HG03139 (cell line): Measurements from ENCODE around the gene IMPG1.

ENCODE experiments used
- ATAC-seq: cut with Tn5 transposase; IDR thresholded peaks from one replicate; pipeline ENCODE4 v1.9.1; 2021; ENCODE audit not compliant: unreplicated experiment

The IMPG1 gene, protein sequence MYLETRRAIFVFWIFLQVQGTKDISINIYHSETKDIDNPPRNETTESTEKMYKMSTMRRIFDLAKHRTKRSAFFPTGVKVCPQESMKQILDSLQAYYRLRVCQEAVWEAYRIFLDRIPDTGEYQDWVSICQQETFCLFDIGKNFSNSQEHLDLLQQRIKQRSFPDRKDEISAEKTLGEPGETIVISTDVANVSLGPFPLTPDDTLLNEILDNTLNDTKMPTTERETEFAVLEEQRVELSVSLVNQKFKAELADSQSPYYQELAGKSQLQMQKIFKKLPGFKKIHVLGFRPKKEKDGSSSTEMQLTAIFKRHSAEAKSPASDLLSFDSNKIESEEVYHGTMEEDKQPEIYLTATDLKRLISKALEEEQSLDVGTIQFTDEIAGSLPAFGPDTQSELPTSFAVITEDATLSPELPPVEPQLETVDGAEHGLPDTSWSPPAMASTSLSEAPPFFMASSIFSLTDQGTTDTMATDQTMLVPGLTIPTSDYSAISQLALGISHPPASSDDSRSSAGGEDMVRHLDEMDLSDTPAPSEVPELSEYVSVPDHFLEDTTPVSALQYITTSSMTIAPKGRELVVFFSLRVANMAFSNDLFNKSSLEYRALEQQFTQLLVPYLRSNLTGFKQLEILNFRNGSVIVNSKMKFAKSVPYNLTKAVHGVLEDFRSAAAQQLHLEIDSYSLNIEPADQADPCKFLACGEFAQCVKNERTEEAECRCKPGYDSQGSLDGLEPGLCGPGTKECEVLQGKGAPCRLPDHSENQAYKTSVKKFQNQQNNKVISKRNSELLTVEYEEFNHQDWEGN

DNA sequence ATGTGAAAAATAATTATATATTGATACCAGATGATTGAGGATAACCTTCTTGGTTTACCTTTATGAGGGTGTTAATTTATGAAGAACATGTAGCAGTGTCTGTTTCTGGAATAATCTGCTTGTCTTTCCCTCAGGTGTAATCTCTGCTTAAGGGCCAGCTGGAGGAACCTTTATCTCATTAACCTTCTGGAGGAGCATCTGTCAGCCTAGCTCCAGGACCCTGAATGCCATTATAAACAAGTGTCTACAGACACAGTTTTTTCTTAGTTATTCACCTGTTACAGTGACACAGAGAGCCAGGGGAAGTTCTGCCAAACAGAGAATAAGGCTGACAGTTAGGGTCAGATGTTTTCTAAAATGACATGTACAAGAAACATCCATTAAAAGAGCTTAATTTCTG is at the start of gene IMPG1:
TSS of gene IMPG1 (minus strand) at position 101 of the 400 bp plus-strand sequence. CDS start 174 bp downstream, outside the sequence.
- ATAC-seq, result no peak

DNA sequence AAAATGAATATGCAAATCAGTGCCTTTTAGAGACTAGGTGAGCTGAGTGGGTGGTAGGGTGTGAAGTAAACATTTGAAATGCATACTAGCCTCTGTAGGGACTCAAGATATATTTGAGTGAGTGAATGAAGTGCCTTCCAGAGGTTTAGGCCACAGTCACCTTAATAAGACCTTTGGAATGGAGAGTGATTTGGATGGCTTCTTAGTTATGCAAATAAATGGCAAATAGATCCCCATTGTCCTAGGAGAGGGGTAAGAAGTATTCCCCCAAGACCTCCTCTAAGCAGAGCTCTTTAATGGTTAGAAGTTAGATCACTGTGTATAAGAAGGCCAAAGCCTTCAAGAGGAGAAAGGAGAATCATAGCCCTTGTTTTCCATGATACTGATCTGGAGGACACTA is 47.8 kb upstream of the IMPG1 start:
- ATAC-seq, result no peak

GRCh38 chr6:76073281-76073680 is 819 bp upstream of the IMPG1 start:
- ATAC-seq, result no peak

GRCh38 chr6:76057469-76057868 is 15.0 kb downstream of the IMPG1 start:
- ATAC-seq, result no peak

- no peak for ATAC-seq
Observed at GRCh38 chr6:76052314-76052713, 20.1 kb downstream of the IMPG1 start.

- no peak for ATAC-seq
Observed at GRCh38 chr6:76043690-76044089, 28.8 kb downstream of the IMPG1 start.

DNA sequence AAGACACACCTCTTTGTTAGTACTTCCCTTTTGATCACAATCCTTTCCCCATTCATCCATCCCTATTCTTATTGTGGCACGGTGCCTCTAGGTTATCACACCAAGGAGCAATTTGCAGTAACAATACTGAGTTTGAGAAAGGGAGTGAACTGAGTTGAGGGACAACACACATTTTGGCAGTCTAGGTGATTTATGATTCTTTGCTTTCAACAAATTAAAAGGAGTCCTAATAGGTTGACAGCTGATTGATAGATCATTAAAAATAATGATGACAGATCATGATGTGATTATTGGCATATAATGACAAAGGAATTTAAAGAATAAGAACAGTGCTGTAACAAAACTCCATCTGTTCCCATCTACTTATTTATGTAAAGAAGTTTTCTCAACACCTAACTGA is 36.7 kb downstream of the IMPG1 start:
- no peak for ATAC-seq

GRCh38 chr6:76026101-76026500 is 46.4 kb downstream of the IMPG1 start:
- no peak for ATAC-seq

DNA sequence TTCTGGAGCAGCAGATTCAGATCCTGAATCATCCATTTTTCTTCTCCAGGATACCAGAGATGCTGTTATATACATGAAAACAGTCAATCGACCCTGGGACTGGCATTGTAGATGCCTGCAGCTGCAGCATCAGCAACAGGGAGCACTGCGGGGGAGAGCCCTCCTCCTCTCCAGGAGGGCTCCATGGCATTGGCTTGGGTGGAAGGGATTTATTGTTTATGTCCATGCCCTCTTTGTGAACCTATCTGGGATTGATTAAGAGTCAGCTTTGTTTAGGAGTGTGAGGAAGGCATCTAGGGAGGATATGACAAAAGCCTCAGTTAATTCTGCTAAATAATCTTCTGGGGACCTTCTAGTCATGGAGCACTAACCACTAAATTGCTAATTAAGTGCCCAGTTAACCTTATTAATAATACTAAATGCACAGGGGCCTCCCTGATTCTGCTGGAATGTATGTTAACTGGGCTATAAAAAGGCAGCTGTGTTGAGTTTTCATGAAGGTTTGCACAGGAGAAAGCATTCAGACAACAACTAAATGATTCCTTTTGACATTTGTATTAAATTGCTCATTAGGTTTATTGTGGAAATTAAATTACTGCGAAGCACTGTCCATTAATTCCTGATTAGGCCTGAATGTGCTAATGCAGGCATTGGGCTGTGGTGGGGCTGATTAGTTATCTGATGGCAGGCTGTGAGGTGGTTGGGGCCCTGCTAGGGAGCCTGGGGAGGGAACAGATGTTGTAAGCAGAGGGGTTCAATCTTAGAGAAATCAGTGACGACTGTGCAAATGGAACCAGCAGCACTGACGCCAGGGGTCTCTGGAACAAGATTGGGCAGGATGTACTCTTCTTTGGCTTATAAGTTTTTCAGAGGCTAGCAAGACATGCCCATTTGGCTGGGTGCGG is 57.6 kb downstream of the IMPG1 start:
- ATAC-seq, result no peak

DNA sequence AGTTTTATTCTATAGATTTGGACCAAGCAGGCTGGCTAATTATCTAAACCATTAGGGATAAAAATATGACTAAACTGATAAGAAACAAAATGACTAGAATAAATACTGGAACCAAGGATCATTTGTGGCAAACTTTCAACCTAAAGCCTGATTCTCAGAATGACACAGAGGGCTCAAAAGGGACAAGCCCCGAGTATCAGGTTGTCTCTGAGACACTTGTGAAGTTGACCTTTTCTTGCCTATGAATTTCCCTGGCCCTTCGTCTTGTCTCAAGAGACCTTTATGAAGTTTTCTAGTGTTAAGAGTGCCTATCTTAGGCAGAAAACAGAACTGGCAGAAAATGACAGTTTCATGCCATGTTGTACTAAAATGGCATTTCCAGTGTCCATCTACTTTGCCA is 68.3 kb downstream of the IMPG1 start:
- no peak for ATAC-seq

DNA sequence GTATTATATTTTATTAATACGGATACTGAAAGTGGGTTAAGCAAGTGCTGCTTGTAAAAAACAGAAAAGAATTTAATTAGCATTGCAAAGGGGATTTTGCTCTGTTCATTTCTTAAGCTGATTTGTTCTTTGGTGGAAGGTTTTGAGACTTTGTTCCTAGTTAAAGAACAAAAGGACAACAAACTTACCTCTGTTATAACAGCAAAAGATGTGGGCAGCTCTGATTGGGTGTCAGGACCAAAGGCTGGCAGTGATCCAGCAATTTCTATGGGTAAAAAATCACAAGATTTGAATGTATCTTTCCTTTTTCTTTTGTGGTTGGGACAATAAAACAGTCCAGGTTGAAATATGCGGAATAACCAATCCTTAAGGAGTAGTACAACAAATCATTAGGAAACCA is 68.8 kb downstream of the IMPG1 start:
- ATAC-seq, result no peak

GRCh38 chr6:76003113-76003512 is 69.3 kb downstream of the IMPG1 start:
- no peak for ATAC-seq

- no peak for ATAC-seq
Observed at GRCh38 chr6:76000629-76001028, 71.8 kb downstream of the IMPG1 start.

- ATAC-seq, result no peak
Observed at GRCh38 chr6:75997696-75998095, 74.8 kb downstream of the IMPG1 start.

GRCh38 chr6:75993236-75994162 is 79.0 kb downstream of the IMPG1 start:
- ATAC-seq, result no peak

GRCh38 chr6:75991941-75992340 is 80.5 kb downstream of the IMPG1 start:
- ATAC-seq, result no peak

GRCh38 chr6:75986935-75987334 is 85.5 kb downstream of the IMPG1 start:
- ATAC-seq, result no peak

GRCh38 chr6:75975904-75976303 is 96.6 kb downstream of the IMPG1 start:
- no peak for ATAC-seq

- ATAC-seq, result no peak
Observed at GRCh38 chr6:75970093-75970492, 102.4 kb downstream of the IMPG1 start.

GRCh38 chr6:75968143-75968542 is 104.3 kb downstream of the IMPG1 start:
- ATAC-seq, result no peak
